ENCODE results near the gene PPP4R1. TPM values are rescaled to one million over a fixed set of nuclear protein-coding genes. Genes with fewer than 3 reads are reported as not detected.

The PPP4R1 gene
- total RNA-seq, 1 donor from 2014 or later, result 115 TPM

DNA sequence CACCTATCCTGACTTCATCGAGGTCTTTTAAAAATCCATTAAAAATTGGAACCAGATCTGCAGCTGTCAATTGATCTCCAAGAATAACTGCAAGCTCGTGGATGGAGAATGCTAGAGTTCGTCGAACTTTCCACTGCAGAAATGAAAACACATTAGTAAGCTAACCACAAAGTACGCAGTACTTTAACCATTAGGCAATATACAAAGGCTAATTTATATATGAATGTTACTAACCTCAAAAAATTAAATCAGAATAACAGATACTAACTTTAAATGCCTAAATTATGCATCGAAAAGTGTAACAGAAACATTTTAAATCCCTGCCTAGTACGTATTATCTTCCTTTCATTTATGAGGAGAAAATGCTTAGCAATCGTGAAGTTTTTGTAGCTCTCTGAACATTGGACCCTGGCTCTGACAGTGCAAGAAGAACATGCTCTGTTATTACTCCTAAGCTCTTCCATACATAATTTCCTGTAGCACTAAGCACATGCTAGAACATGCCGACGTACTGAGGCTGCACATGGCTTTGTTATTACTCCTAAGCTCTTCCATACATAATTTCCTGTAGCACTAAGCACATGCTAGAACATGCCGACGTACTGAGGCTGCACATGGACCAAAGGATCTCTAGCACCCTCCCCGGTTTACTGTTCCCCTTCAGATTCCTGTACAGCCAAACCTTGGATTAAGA is 57.0 kb downstream of the PPP4R1 start:
- Mint-ChIP-seq H3K4me1 (no peaks in the 10 kb centered on the region), H3K27me3 (ENCODE audit: low read depth) (no peaks in the 10 kb centered on the region), H3K27ac (no peak overlapping the region), H3K9me3 (peaks cover 8% of the 10 kb centered on the region), H3K4me3 (no peak overlapping the region), H3K36me3 (peaks cover 65% of the 10 kb centered on the region)
- no peak for DNase-seq (ENCODE audit: low spot score in 2 of 2, unreplicated experiment in 2 of 2)
- TF ChIP-seq, protein P1, sequence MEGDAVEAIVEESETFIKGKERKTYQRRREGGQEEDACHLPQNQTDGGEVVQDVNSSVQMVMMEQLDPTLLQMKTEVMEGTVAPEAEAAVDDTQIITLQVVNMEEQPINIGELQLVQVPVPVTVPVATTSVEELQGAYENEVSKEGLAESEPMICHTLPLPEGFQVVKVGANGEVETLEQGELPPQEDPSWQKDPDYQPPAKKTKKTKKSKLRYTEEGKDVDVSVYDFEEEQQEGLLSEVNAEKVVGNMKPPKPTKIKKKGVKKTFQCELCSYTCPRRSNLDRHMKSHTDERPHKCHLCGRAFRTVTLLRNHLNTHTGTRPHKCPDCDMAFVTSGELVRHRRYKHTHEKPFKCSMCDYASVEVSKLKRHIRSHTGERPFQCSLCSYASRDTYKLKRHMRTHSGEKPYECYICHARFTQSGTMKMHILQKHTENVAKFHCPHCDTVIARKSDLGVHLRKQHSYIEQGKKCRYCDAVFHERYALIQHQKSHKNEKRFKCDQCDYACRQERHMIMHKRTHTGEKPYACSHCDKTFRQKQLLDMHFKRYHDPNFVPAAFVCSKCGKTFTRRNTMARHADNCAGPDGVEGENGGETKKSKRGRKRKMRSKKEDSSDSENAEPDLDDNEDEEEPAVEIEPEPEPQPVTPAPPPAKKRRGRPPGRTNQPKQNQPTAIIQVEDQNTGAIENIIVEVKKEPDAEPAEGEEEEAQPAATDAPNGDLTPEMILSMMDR (IDR thresholded peaks at IDR 0.05; ENCODE audit: unreplicated experiment), result no peak

DNA sequence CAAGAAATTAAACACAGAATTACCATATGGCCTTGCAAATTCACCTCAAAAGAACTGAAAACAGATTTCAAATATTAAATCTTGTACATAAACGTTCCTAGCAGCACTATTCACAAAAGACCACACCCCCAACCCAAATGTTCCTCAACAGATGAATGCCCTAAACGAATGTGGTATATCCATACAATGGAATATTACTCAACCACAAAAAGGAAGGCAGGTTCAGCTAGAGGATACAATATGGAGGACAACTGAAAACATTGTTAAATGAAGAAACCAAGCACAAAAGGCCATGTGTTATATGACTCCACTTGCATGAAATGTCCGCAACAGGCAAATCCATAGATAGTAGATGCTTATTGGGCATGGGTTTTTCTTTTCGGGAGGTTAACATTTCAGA is 61.7 kb downstream of the PPP4R1 start:
- H3K27ac Mint-ChIP-seq, result no peak overlapping the region
- no peaks in the 10 kb centered on the region for H3K27me3 Mint-ChIP-seq (ENCODE audit: low read depth)
- DNase-seq (ENCODE audit: low spot score in 2 of 2, unreplicated experiment in 2 of 2), result no peak
- no peak overlapping the region for H3K4me3 Mint-ChIP-seq
- peaks cover 8% of the 10 kb centered on the region for H3K9me3 Mint-ChIP-seq
- TF ChIP-seq, protein P1 (IDR thresholded peaks at IDR 0.05; ENCODE audit: unreplicated experiment), result no peak
- no peaks in the 10 kb centered on the region for H3K4me1 Mint-ChIP-seq
- peaks cover 70% of the 10 kb centered on the region for H3K36me3 Mint-ChIP-seq

DNA sequence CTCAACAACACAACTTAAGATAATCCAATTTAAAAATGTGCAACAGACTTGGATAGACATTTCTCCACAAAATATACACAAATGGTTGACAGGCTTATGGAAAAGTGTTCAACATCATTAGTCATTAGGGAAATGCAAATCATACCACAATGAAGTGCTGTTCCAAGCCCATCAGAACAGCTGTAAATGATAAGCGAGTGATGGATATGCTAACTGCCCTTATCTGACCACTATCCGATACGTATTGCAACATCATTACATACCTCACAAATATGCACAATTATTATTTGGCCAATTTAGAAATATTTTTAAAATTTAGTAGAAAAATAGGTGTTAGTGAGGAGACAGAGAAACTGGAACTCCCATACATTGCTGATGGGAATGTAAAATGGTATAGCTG is 62.2 kb downstream of the PPP4R1 start:
- H3K9me3 Mint-ChIP-seq, result peaks cover 8% of the 10 kb centered on the region
- no peaks in the 10 kb centered on the region for H3K4me1 Mint-ChIP-seq
- no peak overlapping the region for H3K27ac Mint-ChIP-seq

DNA sequence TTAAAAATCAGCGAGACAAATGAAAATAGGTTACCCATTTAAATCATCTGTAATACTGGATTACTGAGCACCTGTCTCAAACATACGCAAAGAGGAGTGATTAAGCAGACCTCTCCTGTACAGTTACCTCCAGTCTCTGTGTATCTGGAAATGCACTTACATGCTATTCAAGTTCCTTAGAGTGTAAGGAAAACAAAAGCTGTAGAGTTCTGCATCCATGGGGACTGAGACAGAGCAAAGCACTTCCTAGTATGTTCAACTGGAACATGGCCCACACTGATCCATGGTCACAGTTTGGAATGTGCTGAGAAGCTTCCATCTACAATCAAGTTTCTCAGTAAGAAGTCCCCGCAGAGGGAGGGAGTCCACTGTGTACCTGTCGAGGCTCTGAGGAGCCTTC is 63.9 kb downstream of the PPP4R1 start:
- Mint-ChIP-seq H3K27me3 (ENCODE audit: low read depth) (no peaks in the 10 kb centered on the region), H3K4me3 (no peak overlapping the region), H3K27ac (no peak overlapping the region), H3K4me1 (no peaks in the 10 kb centered on the region), H3K36me3 (peaks cover 66% of the 10 kb centered on the region), H3K9me3 (peaks cover 8% of the 10 kb centered on the region)
- DNase-seq (ENCODE audit: low spot score in 2 of 2, unreplicated experiment in 2 of 2), result no peak
- TF ChIP-seq, protein P1 (IDR thresholded peaks at IDR 0.05; ENCODE audit: unreplicated experiment), result no peak

More for the DNA sequence above, 62.2 kb downstream of the PPP4R1 start:
- H3K4me3 Mint-ChIP-seq, result no peak overlapping the region
- peaks cover 70% of the 10 kb centered on the region for H3K36me3 Mint-ChIP-seq
- DNase-seq (ENCODE audit: low spot score in 2 of 2, unreplicated experiment in 2 of 2), result no peak
- H3K27me3 Mint-ChIP-seq (ENCODE audit: low read depth), result no peaks in the 10 kb centered on the region
- TF ChIP-seq, protein P1 (IDR thresholded peaks at IDR 0.05; ENCODE audit: unreplicated experiment), result no peak

DNA sequence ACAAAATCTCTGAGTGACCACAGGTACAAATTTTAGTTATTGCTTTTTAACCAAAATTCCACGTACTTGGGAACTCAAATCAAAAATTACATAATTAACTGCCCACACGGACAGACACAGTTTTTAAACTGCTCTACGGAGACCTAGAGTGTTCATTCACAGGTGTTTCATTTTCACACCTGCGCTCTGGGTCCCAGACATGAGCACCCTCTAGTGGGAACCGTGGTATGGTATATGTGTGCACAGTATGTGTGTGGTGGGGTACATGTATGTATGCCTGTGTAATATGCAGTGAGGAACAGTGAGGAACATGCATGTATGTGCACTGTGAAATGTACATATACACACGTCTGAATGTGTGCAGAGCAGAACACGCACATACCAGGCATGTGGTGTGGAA is 65.0 kb downstream of the PPP4R1 start:
- TF ChIP-seq, protein P1 (IDR thresholded peaks at IDR 0.05; ENCODE audit: unreplicated experiment), result no peak
- no peaks in the 10 kb centered on the region for H3K27me3 Mint-ChIP-seq (ENCODE audit: low read depth)
- DNase-seq (ENCODE audit: low spot score in 2 of 2, unreplicated experiment in 2 of 2), result no peak
- no peak overlapping the region for H3K4me3 Mint-ChIP-seq
- peak overlapping the region; percentile 1 for H3K27ac Mint-ChIP-seq
- H3K36me3 Mint-ChIP-seq, result peaks cover 58% of the 10 kb centered on the region
- no peaks in the 10 kb centered on the region for H3K4me1 Mint-ChIP-seq
- peaks cover 8% of the 10 kb centered on the region for H3K9me3 Mint-ChIP-seq

Data from mesothelial cell of epicardium (in vitro differentiated cells).